Measurements from ENCODE around the gene LRRD1. TPM values are rescaled to one million over a fixed set of nuclear protein-coding genes. Genes with fewer than 3 reads are reported as not detected.

Gene LRRD1
- total and polyA plus RNA-seq, 10 of the 15 experiments (the other 5 are each of a cell fraction or from before 2014, with no cell fraction given): 0.04 to 0.06 TPM; not detected in 8

- Histone ChIP-seq H3K36me3 (ENCODE audit: control insufficient read depth in 2 of 2, insufficient read depth in 2 of 2, low read length in 1 of 2) (peaks cover 0 to 22% of the 10 kb centered on the region in 2 experiments; a peak in 2 of 4 replicates), H3K27me3 (replicated peaks in 1 of 2; ENCODE audit: control insufficient read depth in 2 of 2, insufficient read depth in 2 of 2, low read length in 1 of 2) (no peaks in the 10 kb centered on the region), H3K9ac (ENCODE audit: control insufficient read depth, insufficient read depth, low read length) (no peak overlapping the region), H3K4me2 (ENCODE audit: control insufficient read depth, insufficient read depth) (no peak overlapping the region), H2AFZ (ENCODE audit: control insufficient read depth, low read depth, low read length) (no peak overlapping the region), H3K4me1 (ENCODE audit: control insufficient read depth, insufficient read depth, low read length) (no peaks in the 10 kb centered on the region), H4K20me1 (ENCODE audit: control insufficient read depth, insufficient read depth) (no peaks in the 10 kb centered on the region), H3K4me3 (no peak overlapping the region), H3K27ac (ENCODE audit: control insufficient read depth, insufficient read depth) (no peak overlapping the region), H3K79me2 (ENCODE audit: control insufficient read depth, insufficient read depth, low read length) (no peaks in the 10 kb centered on the region), H3K9me3 (replicated peaks; ENCODE audit: control insufficient read depth, insufficient read depth, low read length) (no peaks in the 10 kb centered on the region)
- no peak for ATAC-seq
- CTCF ChIA-PET: interaction anchor here (1.8 kb wide), 1 partner anchor 68 kb away, joined by 5 read pairs; the partner anchor contains the start of gene LRRD1
- POLR2A ChIA-PET: no interaction called here
- SMC1A ChIA-PET (ENCODE audit: uncharacterized antibody, unreplicated experiment): no interaction called here
- in situ Hi-C loops (cut with MboI) (no loop called here), intact Hi-C loops (cut with micrococcal nuclease; ENCODE audit: unreplicated experiment) (no loop called here)
- no peak for DNase-seq (ENCODE audit: low read depth, low spot score)
- FAIRE-seq: no peak
- no TSS peak for BruUV-seq (replicated peaks)
- 97% methylated on average over 2 of the region's 2 CpGs for WGBS (ENCODE audit: insufficient coverage, insufficient replicate concordance, low lambda C conversion rate, missing lambda C conversion rate)
- TF ChIP-seq LARP7 (IDR thresholded peaks at IDR 0.05) (no peak), RBBP5 (conservative IDR thresholded peaks at IDR 0.05) (no peak), ZBTB4 (CRISPR knock-in tag; IDR thresholded peaks at IDR 0.05) (no peak), BMI1 (IDR thresholded peaks at IDR 0.05; ENCODE audit: borderline replicate concordance) (no peak), RB1 (IDR thresholded peaks at IDR 0.05; ENCODE audit: borderline replicate concordance) (no peak), ATF2 (IDR thresholded peaks at IDR 0.05; ENCODE audit: low read length) (no peak), CREM (IDR thresholded peaks at IDR 0.05; ENCODE audit: low read depth) (no peak), E2F8 (IDR thresholded peaks at IDR 0.05; ENCODE audit: low read depth, partially characterized antibody) (no peak), ZNF384 (IDR thresholded peaks at IDR 0.05; ENCODE audit: borderline replicate concordance, low read depth, low read length) (no peak), SMAD5 (IDR thresholded peaks at IDR 0.05; ENCODE audit: low read depth) (no peak), ELK1 (IDR thresholded peaks at IDR 0.05; ENCODE audit: low read depth, low read length) (no peak), MEF2A (IDR thresholded peaks at IDR 0.05; ENCODE audit: insufficient read depth, low read depth, low read length) (no peak)
- TF ChIP-seq, protein P1, sequence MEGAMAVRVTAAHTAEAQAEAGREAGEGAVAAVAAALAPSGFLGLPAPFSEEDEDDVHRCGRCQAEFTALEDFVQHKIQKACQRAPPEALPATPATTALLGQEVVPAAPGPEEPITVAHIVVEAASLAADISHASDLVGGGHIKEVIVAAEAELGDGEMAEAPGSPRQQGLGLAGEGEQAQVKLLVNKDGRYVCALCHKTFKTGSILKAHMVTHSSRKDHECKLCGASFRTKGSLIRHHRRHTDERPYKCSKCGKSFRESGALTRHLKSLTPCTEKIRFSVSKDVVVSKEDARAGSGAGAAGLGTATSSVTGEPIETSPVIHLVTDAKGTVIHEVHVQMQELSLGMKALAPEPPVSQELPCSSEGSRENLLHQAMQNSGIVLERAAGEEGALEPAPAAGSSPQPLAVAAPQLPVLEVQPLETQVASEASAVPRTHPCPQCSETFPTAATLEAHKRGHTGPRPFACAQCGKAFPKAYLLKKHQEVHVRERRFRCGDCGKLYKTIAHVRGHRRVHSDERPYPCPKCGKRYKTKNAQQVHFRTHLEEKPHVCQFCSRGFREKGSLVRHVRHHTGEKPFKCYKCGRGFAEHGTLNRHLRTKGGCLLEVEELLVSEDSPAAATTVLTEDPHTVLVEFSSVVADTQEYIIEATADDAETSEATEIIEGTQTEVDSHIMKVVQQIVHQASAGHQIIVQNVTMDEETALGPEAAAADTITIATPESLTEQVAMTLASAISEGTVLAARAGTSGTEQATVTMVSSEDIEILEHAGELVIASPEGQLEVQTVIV (IDR thresholded peaks at IDR 0.05; ENCODE audit: borderline replicate concordance, partially characterized antibody): no peak
- RAD21 ChIA-PET (ENCODE audit: unreplicated experiment): no interaction called here
Observed at GRCh38 chr7:92110857-92111256, 68.1 kb downstream of the LRRD1 start.

Measured in GM12878 (cell line).